Stomach (tissue), 4 donors: ENCODE data around the gene CRKL.

ENCODE experiments used
- POLR2A ChIP-seq, 4 donors: fragments of 450-650 bp; IDR thresholded peaks; one replicate each; pipeline ENCODE4 v1.6.1; 2016; ENCODE audit warnings: antibody characterized with exemption in 4 of 4, control low read depth in 2 of 4, mild to moderate bottlenecking in 1 of 4, moderate library complexity in 1 of 4
- POLR2AphosphoS5 ChIP-seq, 3 donors: sonication (generic); formaldehyde crosslinking; IDR thresholded peaks; one replicate each; pipeline ENCODE4 v1.6.1; 2016; ENCODE audit warnings: antibody characterized with exemption in 3 of 3

DNA sequence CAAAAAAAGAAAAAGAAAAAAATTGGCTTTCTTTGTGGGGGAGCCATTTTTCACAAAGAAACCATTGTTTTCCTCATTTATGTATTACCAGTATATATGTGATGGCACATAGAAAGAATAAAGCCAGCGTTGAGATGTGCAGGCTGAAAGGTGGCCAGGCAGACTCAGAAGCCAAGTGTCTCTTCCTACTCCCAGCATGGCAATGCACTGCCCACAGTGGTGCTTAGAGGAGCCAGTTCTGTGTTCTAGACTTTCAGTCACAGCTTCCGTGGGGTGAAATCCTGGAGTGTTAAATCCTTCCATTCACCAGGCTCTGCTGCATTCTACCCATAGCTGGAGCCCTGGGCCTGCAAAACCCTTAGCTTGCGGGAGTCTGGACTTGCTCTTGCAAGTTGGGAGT lies 39.5 kb upstream of the CRKL start:
- TF ChIP-seq POLR2A (IDR thresholded peaks at IDR 0.05) = no peak
- TF ChIP-seq POLR2AphosphoS5 (IDR thresholded peaks at IDR 0.05) = no peak
